Kasumi-1 (cell line): ENCODE data around the gene UBN1.
"Not testable (repeated sequence)": the region's sequence is repeated elsewhere in the genome, so short reads cannot be mapped to it uniquely, and the experiment has no call there.

Experiments used
- DNase-seq, 2 experiments: peaks; one replicate each; lab custom pipeline; 2025; lab: John Stamatoyannopoulos, UW

Gene UBN1

DNA sequence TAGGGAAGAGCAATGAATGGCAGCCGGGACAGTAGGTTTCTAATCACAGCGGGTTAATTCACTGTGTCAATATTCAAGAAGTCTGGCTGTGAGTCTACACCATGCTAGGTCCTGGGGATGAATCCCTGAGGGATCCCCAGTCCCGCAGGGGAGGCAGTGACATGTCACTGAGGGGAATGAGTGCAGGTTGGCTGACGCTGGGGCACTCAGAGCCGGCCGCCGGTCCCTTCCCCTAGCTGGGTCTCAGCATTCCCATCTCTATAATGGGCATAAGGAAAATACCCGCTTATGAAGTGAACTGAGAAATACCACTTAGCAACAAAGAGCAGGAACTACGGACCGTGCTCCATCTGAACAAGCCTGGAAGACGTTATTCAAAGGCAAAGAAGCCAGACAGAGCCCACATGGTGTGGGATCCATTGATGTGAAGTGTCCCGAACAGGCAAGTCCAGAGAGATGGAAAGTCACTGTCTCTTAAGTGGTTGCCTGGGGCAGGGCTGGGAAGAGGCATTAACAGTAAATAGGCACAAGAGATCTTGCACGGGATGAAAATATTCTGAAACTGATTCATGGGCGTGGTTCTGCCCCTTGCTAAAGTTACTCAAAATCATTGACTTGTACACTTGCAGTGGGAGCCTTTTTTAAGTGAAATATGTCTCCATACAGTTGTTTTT, 57.8 kb downstream of the UBN1 start:
- no peak for DNase-seq

GRCh38 chr16:4908854-4909401, 61.6 kb downstream of the UBN1 start:
- DNase-seq, result no peak

DNA sequence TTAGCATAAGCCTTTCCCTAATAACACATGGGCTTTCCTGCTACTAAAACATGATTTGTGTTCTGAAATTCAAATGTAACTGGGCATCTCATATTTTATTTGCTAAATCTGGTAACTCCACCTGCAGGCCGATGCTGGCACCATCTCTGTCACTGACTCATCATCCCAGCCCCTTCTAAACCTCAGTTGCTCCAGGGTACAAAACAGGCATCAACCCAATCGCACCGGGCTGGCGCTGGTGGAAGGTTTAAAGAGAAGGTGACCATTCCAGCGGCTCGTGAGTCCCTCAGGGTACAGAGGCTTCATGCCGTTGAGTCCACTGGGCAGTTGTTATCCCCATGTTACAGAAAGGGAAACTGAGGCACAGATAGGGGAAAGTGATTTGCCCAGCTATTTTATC, 62.5 kb downstream of the UBN1 start:
- DNase-seq, result no peak

DNA sequence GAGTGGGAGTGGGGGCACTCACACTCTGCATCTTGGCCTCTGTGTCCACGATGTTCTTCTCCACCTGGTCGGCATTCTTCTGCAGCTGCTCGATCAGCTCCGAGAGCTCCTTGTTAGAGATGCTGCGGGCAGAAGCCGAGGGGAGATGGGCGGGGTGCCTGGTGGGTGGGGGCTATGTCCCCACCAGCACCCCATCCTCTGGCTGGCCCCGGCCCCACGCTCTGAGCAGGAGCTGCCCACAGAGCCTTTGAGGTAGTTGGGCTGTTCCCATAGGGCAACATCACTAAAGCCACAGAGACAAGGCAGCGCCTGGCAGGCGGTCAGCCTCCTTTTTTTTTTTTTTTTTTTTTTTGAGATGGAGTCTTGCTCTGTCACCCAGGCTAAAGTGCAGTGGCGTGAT, 63.5 kb downstream of the UBN1 start:
- DNase-seq, result no peak

GRCh38 chr16:4911970-4912386, 64.7 kb downstream of the UBN1 start:
- no peak for DNase-seq

- no peak for DNase-seq
These were observed 66.0 kb downstream of the UBN1 start for GRCh38 chr16:4913130-4913773.

- DNase-seq, result no peak
These were observed 66.7 kb downstream of the UBN1 start for GRCh38 chr16:4913774-4914525.

GRCh38 chr16:4914528-4915225, 67.4 kb downstream of the UBN1 start:
- DNase-seq, result no peak

GRCh38 chr16:4915226-4915761, 68.0 kb downstream of the UBN1 start:
- DNase-seq, result no peak

DNA sequence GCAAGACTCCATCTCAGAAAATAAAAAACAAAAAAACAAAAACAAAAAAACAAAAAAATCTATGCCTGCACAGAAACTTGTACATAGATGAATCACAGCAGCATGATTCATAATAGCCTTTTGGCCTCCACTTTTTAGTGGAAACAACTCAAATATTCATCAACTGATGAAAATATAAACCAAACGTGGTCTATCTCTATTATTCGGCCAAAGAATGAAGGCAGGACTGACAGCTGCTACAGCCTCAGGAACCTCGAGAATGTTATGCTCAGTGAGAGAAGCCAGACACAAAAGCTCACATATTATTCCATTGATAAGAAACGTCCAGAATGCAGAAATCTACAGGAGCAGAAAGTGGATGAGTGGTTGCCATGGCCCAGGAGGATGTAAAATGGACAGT, 69.8 kb downstream of the UBN1 start:
- DNase-seq, result no peak

DNA sequence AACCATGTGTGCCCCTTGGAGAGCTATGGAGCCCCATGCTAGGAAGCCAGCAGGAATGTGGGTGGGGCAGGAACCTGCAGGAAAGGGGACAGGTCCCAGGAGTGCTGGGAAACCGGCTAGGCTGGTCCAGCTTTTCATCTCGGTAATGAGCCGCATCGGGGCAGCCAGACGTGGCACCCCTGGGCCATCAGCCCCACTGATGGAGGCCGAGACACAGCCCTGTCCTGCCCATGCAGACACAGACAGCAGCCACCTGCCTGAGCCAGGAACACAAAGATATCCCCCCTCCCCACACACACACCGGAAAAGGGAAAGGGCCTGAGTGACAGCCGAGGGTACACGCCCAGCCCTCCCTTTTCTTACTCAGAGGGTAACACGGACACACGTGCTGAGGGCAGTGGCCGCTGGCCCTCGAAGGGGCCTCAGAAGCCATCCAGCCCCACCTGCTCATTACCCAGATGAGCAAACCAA, 71.5 kb downstream of the UBN1 start:
- DNase-seq, result no peak

- no peak for DNase-seq
These were observed 73.5 kb downstream of the UBN1 start for GRCh38 chr16:4920826-4921225.

DNA sequence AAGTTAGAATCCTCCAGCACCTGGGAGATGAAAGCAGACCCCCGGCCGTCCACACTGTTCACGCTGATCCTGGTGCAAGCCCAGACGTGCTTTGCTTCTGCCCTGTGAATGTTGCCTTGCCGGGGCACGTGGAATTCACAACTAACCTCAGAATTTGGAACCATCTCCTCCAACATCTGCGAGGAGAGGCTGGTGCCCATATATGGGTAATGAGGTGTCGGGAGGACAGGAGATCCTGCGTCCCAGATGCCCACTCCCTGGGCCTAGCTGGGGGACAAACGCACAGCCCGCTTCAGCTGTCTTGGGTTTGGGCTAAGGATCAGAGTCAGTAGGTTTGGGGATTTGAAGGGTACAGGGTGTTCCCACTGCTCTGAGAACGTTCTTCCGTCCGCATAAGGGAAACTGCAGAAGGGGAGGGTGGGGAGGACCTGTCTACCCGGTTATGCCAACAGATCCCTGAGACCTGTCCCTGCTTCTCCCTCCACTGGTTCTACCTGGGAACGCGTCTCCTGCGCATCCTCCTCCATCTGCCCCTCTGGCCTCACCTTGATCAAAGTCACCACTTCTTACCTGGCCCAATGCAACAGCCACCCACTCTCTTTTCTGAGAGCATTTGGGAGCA, 75.6 kb downstream of the UBN1 start:
- no peak for DNase-seq

GRCh38 chr16:4923853-4924252, 76.6 kb downstream of the UBN1 start:
- DNase-seq, result no peak

- no peak for DNase-seq
These were observed 77.5 kb downstream of the UBN1 start for GRCh38 chr16:4924593-4925292.

DNA sequence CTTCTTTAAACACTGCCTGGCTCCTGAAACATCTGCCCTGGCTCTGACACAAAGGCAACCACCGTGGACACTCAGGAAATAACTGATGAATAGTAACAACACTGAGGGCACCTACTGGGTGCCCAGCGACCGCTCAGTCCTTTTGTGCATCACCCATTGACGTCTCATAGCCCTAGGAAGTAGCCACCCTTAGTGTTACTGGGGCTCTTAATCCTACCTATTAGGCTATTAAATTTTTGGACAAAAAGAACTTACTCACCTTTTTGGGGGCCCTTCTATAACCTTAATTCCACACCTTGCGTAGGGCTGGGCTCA, 78.0 kb downstream of the UBN1 start:
- no peak for DNase-seq

- no peak for DNase-seq
These were observed 78.5 kb downstream of the UBN1 start for GRCh38 chr16:4925791-4926190.

GRCh38 chr16:4926928-4927327, 79.6 kb downstream of the UBN1 start:
- no peak for DNase-seq

- DNase-seq, result no peak
These were observed 80.4 kb downstream of the UBN1 start for GRCh38 chr16:4927661-4928060.

DNA sequence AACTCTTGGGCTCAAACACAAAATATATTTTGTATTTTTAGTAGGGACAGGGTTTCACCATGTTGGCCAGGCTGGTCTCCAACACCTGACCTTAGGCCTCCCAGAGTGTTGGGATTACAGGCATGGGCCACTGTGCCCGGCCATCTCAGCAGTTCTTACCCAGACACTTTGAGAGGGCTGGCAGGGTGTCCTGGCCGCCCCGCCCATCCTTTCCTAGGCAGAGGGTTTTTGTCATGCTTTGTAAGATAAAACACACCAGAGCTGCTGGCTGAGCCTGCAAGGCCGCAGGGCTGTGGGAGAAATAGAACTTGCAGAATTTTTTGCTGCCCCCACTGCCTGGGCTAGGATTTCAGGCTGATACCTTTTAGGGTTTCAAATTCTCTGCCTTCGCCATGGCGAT, 80.9 kb downstream of the UBN1 start:
- no peak for DNase-seq

DNA sequence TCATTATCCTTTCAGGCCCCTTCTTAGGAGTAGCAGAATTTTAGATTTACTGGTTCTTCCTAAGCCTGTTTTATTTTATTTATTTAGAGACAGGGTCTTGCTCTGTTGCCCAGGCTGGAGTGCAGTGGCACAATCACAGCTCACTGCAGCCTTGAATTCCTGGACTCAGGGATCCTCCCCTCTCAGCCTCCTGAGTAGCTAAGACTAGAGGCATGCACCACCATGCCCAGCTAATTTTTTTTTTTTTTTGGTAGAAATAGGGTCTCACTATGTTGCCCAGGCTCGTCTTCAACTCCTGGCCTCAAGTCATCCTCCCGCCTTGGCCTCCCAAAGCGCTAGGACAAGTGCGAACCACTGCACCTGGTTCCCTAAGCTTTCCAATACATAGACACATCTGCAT, 82.3 kb downstream of the UBN1 start:
- DNase-seq, result not testable (repeated sequence)
